ENCODE results near the gene KCNE2. TPM values are rescaled to one million over a fixed set of nuclear protein-coding genes. Genes with fewer than 3 reads are reported as not detected.
"Not testable (repeated sequence)": the region's sequence is repeated elsewhere in the genome, so short reads cannot be mapped to it uniquely, and the experiment has no call there.

The KCNE2 gene
- polyA plus RNA-seq, 3 donors = 0.27 TPM; not detected in 2

DNA sequence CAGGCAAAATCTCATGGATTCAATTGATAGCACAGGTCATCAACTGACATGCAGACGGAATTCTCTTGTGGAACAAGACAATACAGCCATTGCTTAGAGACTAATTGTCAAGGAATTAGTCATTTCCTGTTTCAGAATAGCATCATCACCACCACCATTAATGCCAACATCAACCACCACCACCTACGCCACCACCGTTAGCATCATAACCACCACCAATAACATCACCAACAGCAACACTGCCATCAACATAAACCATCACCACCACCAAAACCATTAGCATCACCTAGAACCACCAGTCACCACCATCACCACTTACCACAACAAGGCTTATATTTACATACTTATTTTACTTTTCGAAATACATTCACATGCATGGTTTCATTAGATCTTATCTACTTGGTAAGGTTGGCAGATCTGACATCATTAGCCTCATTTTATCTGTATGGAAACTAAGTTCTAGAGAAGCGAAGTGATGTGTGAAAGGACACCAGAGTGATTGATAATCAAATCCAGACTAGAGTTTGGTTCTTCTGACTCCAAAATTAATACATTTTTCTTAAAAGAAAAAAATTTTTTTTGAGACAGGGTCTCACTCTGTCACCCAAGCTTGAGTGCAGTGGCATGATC is 53.8 kb downstream of the KCNE2 start:
- intact Hi-C loops (cut with micrococcal nuclease); H3K4me3 Mint-ChIP-seq; H3K9ac ChIP-seq (ENCODE audit: insufficient read depth, low read length, poor library complexity, severe bottlenecking); H3K4me3 ChIP-seq (replicated peaks in 1 of 3; ENCODE audit: low read depth in 2 of 3, low read length in 3 of 3); H3K36me3 ChIP-seq (replicated peaks in 1 of 2; ENCODE audit: control insufficient read depth in 1 of 2, insufficient read depth in 2 of 2, low read length in 2 of 2); H3K36me3 Mint-ChIP-seq; DNase-seq; H3K9me3 ChIP-seq (replicated peaks in 1 of 2; ENCODE audit: control insufficient read depth in 1 of 2, insufficient read depth in 1 of 2, low read length in 2 of 2); H3K27me3 Mint-ChIP-seq (ENCODE audit: low read depth in 3 of 3); H4K20me1 ChIP-seq (ENCODE audit: insufficient read depth, low read length); H2AFZ ChIP-seq (ENCODE audit: insufficient read depth, low read depth, low read length, poor library complexity, severe bottlenecking); H3K27ac Mint-ChIP-seq; H3K4me1 ChIP-seq (ENCODE audit: control insufficient read depth in 1 of 2, insufficient read depth in 2 of 2, low read length in 2 of 2); H3K4me2 ChIP-seq (replicated peaks; ENCODE audit: extremely low read depth, low read length, poor library complexity, severe bottlenecking); H3K79me2 ChIP-seq (ENCODE audit: insufficient read depth, low read length); H3K27me3 ChIP-seq (ENCODE audit: control insufficient read depth in 2 of 2, insufficient read depth in 2 of 2, low read length in 2 of 2); H3K27ac ChIP-seq (ENCODE audit: low read depth in 1 of 2, low read length in 2 of 2); H3K4me1 Mint-ChIP-seq; H3K9me3 Mint-ChIP-seq: not testable (repeated sequence)
- no CpG with 5 or more reads among the region's 5 CpGs for WGBS (ENCODE audit: insufficient coverage)

Other genes starting within 250 kb of the KCNE2 start
- 10 to 100 TPM in 1 of 3 donors, 1 to 10 TPM in 2; 1.8 to 10.7 (median 4.0) TPM for gene SMIM11, start 11.5 kb downstream of the KCNE2 start, polyA plus RNA-seq
- under 1 TPM in 1 of 3 donors, not detected in 2; 0.21 TPM for gene SMIM34, start 59.9 kb downstream of the KCNE2 start, polyA plus RNA-seq
- gene KCNE1, start 148.2 kb downstream of the KCNE2 start, polyA plus RNA-seq = 10 to 100 TPM in 1 of 3 donors, 1 to 10 TPM in 2; 1.5 to 15.9 (median 3.2) TPM

Measured in CD14-positive monocyte (primary cell).